Retinal pigment epithelial cell (primary cell): ENCODE results near the gene DCAF8L2.
"Not testable (repeated sequence)": the region's sequence is repeated elsewhere in the genome, so short reads cannot be mapped to it uniquely, and the experiment has no call there.

Experiments
- DNase-seq: peaks from one replicate; pipeline ENCODE4 v3.0.0-alpha.2; 2010; ENCODE audit warnings: low read depth
- H3K4me3 ChIP-seq: 2 replicates; pipeline ENCODE4 v1.5.1; 2011; ENCODE audit warnings: mild to moderate bottlenecking, low read length, control low read depth, moderate library complexity
- TF ChIP-seq, protein P1 (sequence below): conservative IDR thresholded peaks from 2 replicates; pipeline ENCODE4 v1.5.1; 2011; ENCODE audit warnings: low read depth, low read length, control low read depth, inconsistent platforms

The DCAF8L2 gene

DNA sequence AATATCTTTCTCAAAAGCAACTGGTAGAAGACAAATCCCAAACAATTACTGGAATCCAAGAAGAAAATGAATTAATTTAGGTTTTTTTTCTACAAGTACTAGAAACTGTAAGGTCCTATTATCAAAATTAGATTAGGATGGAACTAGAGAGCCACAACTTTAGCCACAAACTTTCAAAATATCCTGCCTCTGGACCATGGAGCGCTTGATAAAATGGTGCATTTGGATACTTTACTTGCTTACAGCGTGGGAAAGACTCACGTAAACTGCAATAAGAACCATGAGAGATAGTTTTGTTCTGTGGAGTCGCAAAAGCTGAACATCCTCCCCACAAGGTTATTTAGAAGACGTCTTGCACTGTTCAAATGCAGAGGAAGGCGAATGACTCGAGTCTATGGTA lies at the start of gene DCAF8L2:
TSS of gene DCAF8L2 (plus strand) at position 301 of the 400 bp plus-strand sequence. CDS start 156,552 bp downstream, outside the sequence.
- DNase-seq, result no peak
- no peak within 1 kb of the TSS for H3K4me3 ChIP-seq
- TF ChIP-seq, protein P1, sequence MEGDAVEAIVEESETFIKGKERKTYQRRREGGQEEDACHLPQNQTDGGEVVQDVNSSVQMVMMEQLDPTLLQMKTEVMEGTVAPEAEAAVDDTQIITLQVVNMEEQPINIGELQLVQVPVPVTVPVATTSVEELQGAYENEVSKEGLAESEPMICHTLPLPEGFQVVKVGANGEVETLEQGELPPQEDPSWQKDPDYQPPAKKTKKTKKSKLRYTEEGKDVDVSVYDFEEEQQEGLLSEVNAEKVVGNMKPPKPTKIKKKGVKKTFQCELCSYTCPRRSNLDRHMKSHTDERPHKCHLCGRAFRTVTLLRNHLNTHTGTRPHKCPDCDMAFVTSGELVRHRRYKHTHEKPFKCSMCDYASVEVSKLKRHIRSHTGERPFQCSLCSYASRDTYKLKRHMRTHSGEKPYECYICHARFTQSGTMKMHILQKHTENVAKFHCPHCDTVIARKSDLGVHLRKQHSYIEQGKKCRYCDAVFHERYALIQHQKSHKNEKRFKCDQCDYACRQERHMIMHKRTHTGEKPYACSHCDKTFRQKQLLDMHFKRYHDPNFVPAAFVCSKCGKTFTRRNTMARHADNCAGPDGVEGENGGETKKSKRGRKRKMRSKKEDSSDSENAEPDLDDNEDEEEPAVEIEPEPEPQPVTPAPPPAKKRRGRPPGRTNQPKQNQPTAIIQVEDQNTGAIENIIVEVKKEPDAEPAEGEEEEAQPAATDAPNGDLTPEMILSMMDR, result no peak

DNA sequence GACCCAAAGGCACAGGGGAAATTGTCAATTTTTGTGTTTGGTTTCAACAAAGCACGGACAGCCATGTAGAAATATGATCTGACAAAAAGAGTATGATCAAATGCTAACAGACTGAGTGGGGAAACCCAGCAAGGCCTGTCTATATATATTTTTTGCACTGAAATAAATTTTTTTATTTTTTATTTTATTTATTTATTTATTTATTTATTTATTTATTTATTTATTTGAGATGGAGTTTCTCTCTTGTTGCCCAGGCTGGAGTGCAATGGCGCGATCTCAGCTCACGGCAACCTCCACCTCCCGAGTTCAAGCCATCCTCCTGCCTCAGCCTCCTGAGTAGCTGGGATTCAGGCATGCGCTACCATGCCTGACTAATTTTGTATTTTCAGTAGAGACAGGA lies 49.0 kb upstream of the DCAF8L2 start:
- DNase-seq, H3K4me3 ChIP-seq: not testable (repeated sequence)

DNA sequence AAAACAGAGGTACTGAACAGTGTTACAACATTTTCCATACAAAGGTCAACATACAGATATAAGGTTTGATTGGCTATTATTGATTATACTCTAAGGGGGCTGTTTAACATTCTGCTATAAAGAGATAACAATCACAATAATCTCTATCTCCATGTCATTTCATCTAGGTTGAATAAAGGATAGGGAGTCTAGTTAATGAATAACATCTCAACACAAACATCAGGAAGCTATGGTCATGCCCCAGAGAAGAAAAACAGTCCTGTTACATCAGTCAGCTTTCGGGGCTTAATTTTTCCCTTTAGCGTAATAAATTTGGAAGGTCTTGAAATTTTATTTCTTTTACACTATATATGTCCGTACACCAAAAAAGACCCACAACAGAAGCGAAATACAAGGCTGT lies 41.5 kb upstream of the DCAF8L2 start:
- no peak for DNase-seq
- H3K4me3 ChIP-seq, result no peak overlapping the region
- TF ChIP-seq, protein P1, result no peak

DNA sequence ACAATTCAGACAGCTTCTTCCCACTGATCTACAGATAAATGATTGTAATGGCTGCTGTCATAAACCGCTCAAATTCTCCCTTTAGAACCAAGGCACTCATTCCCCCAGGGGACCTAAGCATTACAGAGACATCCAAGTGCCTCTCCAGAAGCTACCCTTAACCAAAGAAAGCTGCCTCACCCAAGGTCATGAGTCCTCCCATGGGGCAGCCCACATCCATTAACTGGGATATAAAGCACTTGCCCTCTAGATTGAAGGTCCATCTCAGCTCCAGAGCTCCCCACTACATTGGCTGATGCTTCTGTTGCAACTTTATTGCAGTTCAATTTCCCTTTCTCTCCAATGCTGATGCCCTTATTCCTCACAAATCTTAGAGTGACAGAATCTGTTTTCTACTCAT lies 40.5 kb upstream of the DCAF8L2 start:
- TF ChIP-seq, protein P1, result no peak
- DNase-seq, result no peak
- H3K4me3 ChIP-seq, result no peak overlapping the region

DNA sequence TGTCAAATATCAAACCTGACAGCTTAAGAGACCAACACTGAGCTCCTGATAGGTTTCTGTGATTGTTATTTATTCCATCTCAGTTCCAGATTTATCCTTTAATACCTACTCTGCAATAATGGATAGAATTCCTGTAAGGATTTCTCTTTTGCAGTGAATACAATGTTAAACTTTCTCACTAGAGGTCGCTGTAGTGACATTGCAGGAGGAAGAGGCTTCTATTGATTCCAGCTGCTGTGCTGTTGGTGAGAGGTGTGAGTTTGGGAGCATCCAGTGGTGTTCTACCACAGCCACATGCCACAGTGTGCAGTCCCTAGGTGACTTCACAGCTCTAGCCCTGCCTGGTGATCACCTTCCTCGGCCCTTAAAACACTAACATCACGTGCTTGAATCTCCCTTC lies 34.6 kb upstream of the DCAF8L2 start:
- DNase-seq, result no peak
- no peak overlapping the region for H3K4me3 ChIP-seq
- TF ChIP-seq, protein P1, result peak; percentile 53

DNA sequence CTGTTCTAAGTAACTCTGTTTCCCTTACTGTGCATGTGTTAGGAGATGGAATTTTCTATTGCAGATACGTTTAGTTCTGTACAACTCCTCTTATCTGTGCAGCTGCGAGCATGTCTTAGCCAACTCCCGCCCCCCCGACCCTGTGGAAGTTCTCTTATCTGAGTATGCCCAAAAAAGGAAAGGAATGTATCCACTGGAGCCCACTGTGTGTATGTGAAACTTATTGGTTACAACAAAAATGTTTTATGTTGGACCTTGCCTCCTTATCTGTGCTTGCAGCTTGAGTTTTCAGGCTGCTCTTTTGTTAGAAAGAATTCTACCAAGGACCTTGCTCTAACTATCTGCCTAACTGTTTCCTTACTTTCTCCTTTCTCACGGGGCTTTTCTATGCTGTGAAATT lies 24.2 kb upstream of the DCAF8L2 start:
- TF ChIP-seq, protein P1, result no peak
- DNase-seq, result no peak
- H3K4me3 ChIP-seq, result no peak overlapping the region

DNA sequence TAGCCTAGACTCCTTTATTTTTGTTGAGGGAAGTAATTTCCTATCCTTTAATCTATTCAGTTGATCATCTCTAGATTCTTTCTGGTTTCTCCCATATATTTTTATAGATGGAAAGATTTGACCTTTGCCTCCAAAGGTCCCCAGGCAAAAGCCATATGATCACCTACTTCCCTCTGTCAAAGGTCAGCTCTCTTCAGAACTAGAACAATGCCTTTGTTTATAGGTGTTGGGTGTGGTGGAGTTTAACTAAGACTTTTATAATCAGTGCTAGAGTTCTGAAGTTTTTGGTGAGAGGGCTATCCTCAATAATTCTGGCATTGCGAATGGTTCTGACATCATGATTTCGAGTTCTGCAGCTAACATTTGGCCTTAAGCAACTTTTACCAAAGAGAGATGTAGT lies 19.0 kb upstream of the DCAF8L2 start:
- H3K4me3 ChIP-seq, result no peak overlapping the region
- TF ChIP-seq, protein P1, result no peak
- no peak for DNase-seq

DNA sequence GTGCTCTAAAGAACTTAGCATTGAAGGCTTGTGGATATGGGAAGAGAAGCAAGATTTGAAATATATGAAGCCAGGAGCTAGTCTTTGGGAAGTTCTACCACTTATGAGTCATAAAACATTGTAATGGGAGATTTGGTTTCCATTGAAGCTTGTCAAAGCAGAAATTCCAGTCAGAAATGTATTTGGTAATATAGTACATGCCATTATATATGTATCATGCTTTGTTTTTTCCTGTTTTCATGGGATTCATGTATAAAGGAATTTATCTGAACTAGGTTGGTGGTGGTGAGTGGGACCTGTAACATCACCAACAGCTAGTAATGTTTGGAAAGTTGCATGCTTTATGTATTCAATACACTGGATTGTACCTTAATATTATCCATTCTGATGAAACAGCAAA lies 14.6 kb upstream of the DCAF8L2 start:
- no peak for DNase-seq
- H3K4me3 ChIP-seq, result no peak overlapping the region
- TF ChIP-seq, protein P1, result no peak
